ENCODE results near the gene SLC7A6. TPM values are rescaled to one million over a fixed set of nuclear protein-coding genes. Genes with fewer than 3 reads are reported as not detected.

The SLC7A6 gene
- total RNA-seq, 1 donor from 2014 or later: 50.7 TPM

DNA sequence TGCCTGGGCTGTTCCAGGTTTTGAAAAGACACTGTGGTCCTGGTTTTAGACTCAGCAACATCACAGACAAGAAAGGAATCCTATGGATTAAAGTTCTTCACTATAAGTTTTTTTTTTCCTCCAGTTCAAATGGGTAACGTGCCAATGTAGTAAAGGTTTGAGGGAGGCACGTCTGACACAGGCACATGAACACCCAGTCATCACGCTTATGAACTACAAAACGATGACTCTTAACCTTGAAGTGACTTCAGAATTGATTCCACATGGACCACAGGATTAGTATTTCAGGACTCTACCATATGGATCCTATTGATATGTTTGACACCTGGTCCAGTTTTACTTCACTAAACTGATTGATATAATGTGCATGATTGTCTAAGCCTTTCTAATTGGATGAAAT is 48.8 kb downstream of the SLC7A6 start:
- peaks cover 27% of the 10 kb centered on the region for H3K4me1 Mint-ChIP-seq (ENCODE audit: unreplicated experiment)
- no peak overlapping the region for H3K27ac Mint-ChIP-seq (ENCODE audit: unreplicated experiment)
- DNase-seq (ENCODE audit: extremely low spot score, unreplicated experiment): no peak
- peaks cover 12% of the 10 kb centered on the region for H3K36me3 Mint-ChIP-seq (ENCODE audit: unreplicated experiment)
- no peak overlapping the region for H3K4me3 Mint-ChIP-seq (ENCODE audit: unreplicated experiment)
- H3K27me3 Mint-ChIP-seq (ENCODE audit: unreplicated experiment): no peaks in the 10 kb centered on the region
- TF ChIP-seq, protein P1, sequence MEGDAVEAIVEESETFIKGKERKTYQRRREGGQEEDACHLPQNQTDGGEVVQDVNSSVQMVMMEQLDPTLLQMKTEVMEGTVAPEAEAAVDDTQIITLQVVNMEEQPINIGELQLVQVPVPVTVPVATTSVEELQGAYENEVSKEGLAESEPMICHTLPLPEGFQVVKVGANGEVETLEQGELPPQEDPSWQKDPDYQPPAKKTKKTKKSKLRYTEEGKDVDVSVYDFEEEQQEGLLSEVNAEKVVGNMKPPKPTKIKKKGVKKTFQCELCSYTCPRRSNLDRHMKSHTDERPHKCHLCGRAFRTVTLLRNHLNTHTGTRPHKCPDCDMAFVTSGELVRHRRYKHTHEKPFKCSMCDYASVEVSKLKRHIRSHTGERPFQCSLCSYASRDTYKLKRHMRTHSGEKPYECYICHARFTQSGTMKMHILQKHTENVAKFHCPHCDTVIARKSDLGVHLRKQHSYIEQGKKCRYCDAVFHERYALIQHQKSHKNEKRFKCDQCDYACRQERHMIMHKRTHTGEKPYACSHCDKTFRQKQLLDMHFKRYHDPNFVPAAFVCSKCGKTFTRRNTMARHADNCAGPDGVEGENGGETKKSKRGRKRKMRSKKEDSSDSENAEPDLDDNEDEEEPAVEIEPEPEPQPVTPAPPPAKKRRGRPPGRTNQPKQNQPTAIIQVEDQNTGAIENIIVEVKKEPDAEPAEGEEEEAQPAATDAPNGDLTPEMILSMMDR (IDR thresholded peaks at IDR 0.05): no peak
- H3K9me3 Mint-ChIP-seq (ENCODE audit: unreplicated experiment): no peaks in the 10 kb centered on the region

DNA sequence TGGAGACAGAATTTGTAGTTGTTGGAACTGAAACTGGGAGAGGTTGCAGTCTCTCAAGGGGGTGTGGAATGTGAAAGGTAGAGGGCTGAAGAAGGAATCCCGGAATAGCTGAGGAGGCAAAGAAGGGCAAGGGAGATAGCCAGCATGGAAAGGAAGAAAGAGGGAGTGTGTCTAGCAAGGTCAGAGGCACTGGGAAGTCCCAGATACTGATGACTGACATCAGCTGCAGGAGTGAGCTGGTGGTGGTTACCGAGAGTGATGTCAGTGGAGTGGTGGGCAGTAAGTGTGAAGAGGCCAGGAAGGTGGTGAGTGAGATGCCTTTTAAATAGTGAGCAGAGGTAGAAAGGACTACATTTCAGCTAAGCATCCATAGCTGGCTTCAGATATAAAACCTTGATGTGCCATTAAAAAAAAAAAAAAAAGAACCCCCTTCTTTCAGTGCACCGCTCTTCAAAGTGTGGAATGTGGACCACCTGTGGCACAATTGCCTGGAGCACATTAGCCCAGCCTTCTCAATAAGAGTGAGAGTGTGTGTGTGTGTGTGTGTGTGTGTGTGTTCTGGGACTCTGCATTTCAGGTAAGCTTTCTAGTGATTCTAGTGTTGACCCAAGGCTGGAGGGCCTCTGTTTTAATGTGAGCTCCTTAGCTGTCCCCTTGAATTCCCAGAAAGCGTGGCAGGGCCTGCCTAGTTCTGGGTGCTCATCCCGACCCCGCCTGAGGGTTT is 55.0 kb downstream of the SLC7A6 start:
- Mint-ChIP-seq H3K36me3 (ENCODE audit: unreplicated experiment) (peaks cover 39% of the 10 kb centered on the region), H3K27me3 (ENCODE audit: unreplicated experiment) (no peaks in the 10 kb centered on the region), H3K27ac (ENCODE audit: unreplicated experiment) (no peak overlapping the region), H3K9me3 (ENCODE audit: unreplicated experiment) (no peaks in the 10 kb centered on the region), H3K4me1 (ENCODE audit: unreplicated experiment) (no peaks in the 10 kb centered on the region), H3K4me3 (ENCODE audit: unreplicated experiment) (no peak overlapping the region)
- no peak for DNase-seq (ENCODE audit: extremely low spot score, unreplicated experiment)
- TF ChIP-seq, protein P1 (IDR thresholded peaks at IDR 0.05): no peak

DNA sequence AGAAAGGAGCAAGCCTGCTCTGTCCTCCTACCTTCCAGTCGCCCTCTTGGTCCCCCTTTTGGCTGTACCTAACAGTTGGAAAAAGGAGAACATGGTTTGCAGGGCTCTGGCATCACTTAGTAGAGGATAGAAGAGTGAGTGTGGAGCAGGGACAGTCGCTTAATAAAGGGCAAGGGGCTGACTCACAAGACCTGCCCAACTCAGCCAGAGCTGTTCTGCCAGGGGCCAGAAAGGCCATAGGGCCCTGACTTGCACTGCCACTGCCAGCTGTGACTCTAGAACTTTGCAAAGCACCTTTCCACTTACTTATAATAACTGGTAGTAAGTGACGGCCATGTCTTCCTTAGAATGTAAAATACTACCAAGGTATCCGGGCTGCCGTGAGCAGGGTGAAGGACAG is 60.0 kb downstream of the SLC7A6 start:
- Mint-ChIP-seq H3K4me1 (ENCODE audit: unreplicated experiment) (peaks cover 5% of the 10 kb centered on the region), H3K27ac (ENCODE audit: unreplicated experiment) (no peak overlapping the region), H3K27me3 (ENCODE audit: unreplicated experiment) (no peaks in the 10 kb centered on the region), H3K36me3 (ENCODE audit: unreplicated experiment) (peaks cover 23% of the 10 kb centered on the region), H3K9me3 (ENCODE audit: unreplicated experiment) (no peaks in the 10 kb centered on the region), H3K4me3 (ENCODE audit: unreplicated experiment) (no peak overlapping the region)
- DNase-seq (ENCODE audit: extremely low spot score, unreplicated experiment): no peak
- TF ChIP-seq, protein P1 (IDR thresholded peaks at IDR 0.05): no peak

DNA sequence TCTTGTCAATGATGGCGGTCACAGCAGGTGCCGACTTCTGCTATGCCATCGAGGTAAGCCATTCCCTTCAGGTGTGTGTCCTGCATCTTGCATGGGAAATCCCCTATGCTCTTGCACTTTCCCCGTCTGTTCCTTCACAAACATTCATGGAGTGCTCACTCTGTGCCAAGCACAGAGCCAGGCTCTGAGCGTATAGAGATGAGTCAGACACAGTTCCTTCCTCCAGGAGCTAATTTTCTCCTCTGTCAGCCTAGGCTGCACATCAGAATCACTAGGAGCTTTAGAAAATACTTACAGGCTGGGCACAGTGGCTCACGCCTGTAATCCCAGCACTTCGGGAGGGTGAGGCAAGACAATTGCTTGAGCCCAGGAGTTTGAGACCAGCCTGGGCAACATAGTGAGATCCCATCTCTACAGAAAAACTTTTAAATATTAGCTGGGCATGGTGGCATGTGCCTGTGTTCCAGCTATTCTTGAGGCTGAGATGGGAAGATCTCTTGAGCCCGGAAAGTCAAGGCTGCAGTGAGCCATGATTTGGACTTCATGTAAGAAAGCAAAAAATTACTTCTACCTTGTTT is 60.5 kb downstream of the SLC7A6 start:
- no peak overlapping the region for H3K27ac Mint-ChIP-seq (ENCODE audit: unreplicated experiment)
- H3K4me1 Mint-ChIP-seq (ENCODE audit: unreplicated experiment): peaks cover 5% of the 10 kb centered on the region
- no peaks in the 10 kb centered on the region for H3K27me3 Mint-ChIP-seq (ENCODE audit: unreplicated experiment)
- DNase-seq (ENCODE audit: extremely low spot score, unreplicated experiment): no peak
- H3K36me3 Mint-ChIP-seq (ENCODE audit: unreplicated experiment): peaks cover 23% of the 10 kb centered on the region
- TF ChIP-seq, protein P1 (IDR thresholded peaks at IDR 0.05): no peak
- no peaks in the 10 kb centered on the region for H3K9me3 Mint-ChIP-seq (ENCODE audit: unreplicated experiment)
- no peak overlapping the region for H3K4me3 Mint-ChIP-seq (ENCODE audit: unreplicated experiment)

DNA sequence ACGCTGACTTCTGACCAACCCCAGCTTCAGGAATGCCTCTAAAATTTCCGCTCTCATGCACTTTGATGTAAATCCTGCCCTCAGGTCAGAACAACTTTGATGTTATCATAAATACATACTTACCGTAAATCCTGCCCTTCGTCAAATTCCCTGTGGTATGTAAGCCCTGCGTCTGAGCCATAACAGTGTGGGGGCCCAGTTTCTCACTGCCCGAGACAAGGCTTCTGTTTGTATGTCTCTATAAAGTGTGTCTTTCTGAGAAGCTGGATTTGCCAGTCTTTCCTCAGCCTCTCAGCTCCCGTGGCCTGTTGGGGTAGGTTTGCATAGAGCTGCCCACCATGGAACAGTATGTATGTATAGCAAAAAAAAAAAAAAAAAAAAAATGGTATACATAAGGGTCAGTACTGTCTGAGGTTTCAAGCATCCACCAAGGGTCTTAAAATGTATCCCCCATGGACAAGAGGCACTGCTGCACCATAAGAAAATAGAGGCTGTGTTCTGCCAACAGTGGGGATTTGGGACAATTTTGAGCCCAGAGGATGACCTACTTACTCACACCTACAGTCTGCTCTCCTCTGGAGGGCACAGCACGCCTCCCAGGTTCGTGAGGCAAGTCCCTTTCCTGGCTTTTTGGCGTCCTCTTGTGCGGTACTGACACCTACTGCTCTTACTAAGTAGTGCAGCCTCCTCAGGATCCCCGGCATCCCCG is 64.0 kb downstream of the SLC7A6 start:
- H3K36me3 Mint-ChIP-seq (ENCODE audit: unreplicated experiment): peaks cover 13% of the 10 kb centered on the region
- H3K9me3 Mint-ChIP-seq (ENCODE audit: unreplicated experiment): no peaks in the 10 kb centered on the region
- no peak overlapping the region for H3K4me3 Mint-ChIP-seq (ENCODE audit: unreplicated experiment)
- TF ChIP-seq, protein P1 (IDR thresholded peaks at IDR 0.05): peak; percentile 93
- no peaks in the 10 kb centered on the region for H3K27me3 Mint-ChIP-seq (ENCODE audit: unreplicated experiment)
- peak; percentile 93 for DNase-seq (ENCODE audit: extremely low spot score, unreplicated experiment)
- peaks cover 16% of the 10 kb centered on the region for H3K4me1 Mint-ChIP-seq (ENCODE audit: unreplicated experiment)
- no peak overlapping the region for H3K27ac Mint-ChIP-seq (ENCODE audit: unreplicated experiment)
